PC-3 (cell line): Measurements from ENCODE around the gene TULP3. TPM values are rescaled to one million over a fixed set of nuclear protein-coding genes. Genes with fewer than 3 reads are reported as not detected.

ENCODE experiments used
- ATAC-seq: fragments of 200-7000 bp; cut with Tn5 transposase; 2 replicates; pipeline ENCODE4 v1.9.1; 2020; ENCODE audit warnings: mild to moderate bottlenecking, moderate library complexity
- BruUV-seq: library from RNA; stranded (reverse); fragments of 400-500 nt; replicated peaks from 2 replicates; lab custom pipeline; 2021; lab: Mats Ljungman, UMichigan
- CTCF ChIA-PET: fragments of 300-600 bp; sonication (Branson Sonifier 250); formaldehyde crosslinking; loops from one replicate; lab custom pipeline; 2022; ENCODE audit warnings: antibody characterized with exemption; lab: Charles Lee
- POLR2A ChIA-PET: fragments of 300-600 bp; sonication (Branson Sonifier 250); formaldehyde crosslinking; loops from one replicate; lab custom pipeline; 2022; ENCODE audit warnings: antibody characterized with exemption; ENCODE audit not compliant: unreplicated experiment; lab: Charles Lee
- DNase-seq: peaks from one replicate; pipeline ENCODE4 v3.0.0-alpha.2; 2015
- H2AFZ ChIP-seq: fragments of 300-600 bp; sonication (generic); 2 replicates; pipeline ENCODE4 v1.6.0; 2016; ENCODE audit warnings: antibody characterized with exemption, low read length
- H3F3A ChIP-seq: fragments of 300-600 bp; sonication (generic); one replicate; pipeline ENCODE4 v1.6.0; 2017; ENCODE audit warnings: antibody characterized with exemption, low read length, control low read depth, mild to moderate bottlenecking; ENCODE audit not compliant: unreplicated experiment
- H3K27ac ChIP-seq: fragments of 300-600 bp; sonication (generic); 2 replicates; pipeline ENCODE4 v1.5.1; 2016; ENCODE audit warnings: mild to moderate bottlenecking, low read length
- H3K27me3 ChIP-seq: fragments of 300-600 bp; sonication (generic); 2 replicates; pipeline ENCODE4 v1.6.1; 2016; ENCODE audit warnings: low read length, mixed read lengths
- H3K36me3 ChIP-seq: fragments of 300-600 bp; sonication (generic); 2 replicates; pipeline ENCODE4 v1.6.1; 2016; ENCODE audit warnings: low read depth, mixed run types, low read length, mixed read lengths
- H3K4me1 ChIP-seq: fragments of 300-600 bp; sonication (generic); 2 replicates; pipeline ENCODE4 v1.5.1; 2016; ENCODE audit warnings: low read length; ENCODE audit not compliant: insufficient read depth
- H3K4me2 ChIP-seq: fragments of 300-600 bp; sonication (generic); 2 replicates; pipeline ENCODE4 v1.6.0; 2016; ENCODE audit warnings: low read length
- H3K4me3 ChIP-seq: fragments of 300-600 bp; sonication (generic); 2 replicates; pipeline ENCODE4 v1.5.1; 2016; ENCODE audit warnings: mild to moderate bottlenecking, low read length, mixed read lengths
- H3K79me2 ChIP-seq: fragments of 300-600 bp; sonication (generic); 2 replicates; pipeline ENCODE4 v1.6.1; 2017; ENCODE audit warnings: low read length, mixed read lengths
- H3K9ac ChIP-seq: fragments of 300-600 bp; sonication (generic); 2 replicates; pipeline ENCODE4 v1.6.0; 2016; ENCODE audit warnings: mild to moderate bottlenecking, low read length
- H3K9me2 ChIP-seq: fragments of 300-600 bp; sonication (generic); replicated peaks from 2 replicates; pipeline ENCODE4 v1.6.1; 2016; ENCODE audit warnings: mixed run types, low read length, mixed read lengths
- H3K9me3 ChIP-seq: fragments of 300-600 bp; sonication (generic); 2 replicates; pipeline ENCODE4 v1.6.1; 2016; ENCODE audit warnings: low read length, mixed read lengths
- H4K20me1 ChIP-seq: fragments of 300-600 bp; sonication (generic); 2 replicates; pipeline ENCODE4 v1.6.1; 2016; ENCODE audit warnings: low read length, mixed read lengths
- CTCF ChIP-seq: fragments of 300-600 bp; sonication (generic); conservative IDR thresholded peaks from 2 replicates; pipeline ENCODE4 v1.5.1; 2017; ENCODE audit warnings: antibody characterized with exemption, low read depth, mild to moderate bottlenecking, low read length
- EZH2 ChIP-seq: fragments of 300-600 bp; sonication (generic); IDR thresholded peaks from one replicate; pipeline ENCODE4 v1.6.1; 2017; ENCODE audit warnings: antibody characterized with exemption, mild to moderate bottlenecking, low read length; ENCODE audit not compliant: unreplicated experiment
- EZH2phosphoT487 ChIP-seq: fragments of 300-600 bp; sonication (generic); IDR thresholded peaks from 2 replicates; pipeline ENCODE4 v1.6.1; 2018; ENCODE audit warnings: mild to moderate bottlenecking, antibody characterized with exemption, low read length, borderline replicate concordance
- intact Hi-C: fragments of 100-400 bp; cut with micrococcal nuclease; formaldehyde crosslinking; loops from 2 replicates; pipeline ENCODE4 v1.9.0; 2023
- total RNA-seq: library from RNA; depleted of rRNA; stranded (reverse); fragments of >200 nt; gene quantifications from 2 replicates; pipeline ENCODE4 v1.2.3, GENCODE V29; 2014

TULP3 gene
- total RNA-seq, 1 experiment from 2014 or later = 22.6 TPM

GRCh38 chr12:2904260-2904659, 13.6 kb downstream of the TULP3 start:
- H3K36me3 ChIP-seq = no peaks in the 10 kb centered on the region
- H3K27ac ChIP-seq = no peak overlapping the region
- H4K20me1 ChIP-seq = no peaks in the 10 kb centered on the region
- no peak overlapping the region for H3K4me3 ChIP-seq
- H3K4me1 ChIP-seq = no peaks in the 10 kb centered on the region
- no peaks in the 10 kb centered on the region for H3K9me3 ChIP-seq
- TF ChIP-seq CTCF (no peak), EZH2 (no peak), EZH2phosphoT487 (no peak)
- intact Hi-C loops = no loop called here
- H3K9ac ChIP-seq = no peak overlapping the region
- ATAC-seq = no peak
- no peaks in the 10 kb centered on the region for H3F3A ChIP-seq
- no peaks in the 10 kb centered on the region for H3K27me3 ChIP-seq
- ChIA-PET POLR2A (no interaction called here), CTCF (no interaction called here)
- no peaks in the 10 kb centered on the region for H3K9me2 ChIP-seq
- H3K4me2 ChIP-seq = no peak overlapping the region
- BruUV-seq = no TSS peak
- H3K79me2 ChIP-seq = peaks cover 10% of the 10 kb centered on the region; the same call in 1 of the 2 replicates
- H2AFZ ChIP-seq = no peak overlapping the region
- DNase-seq = no peak

- Histone ChIP-seq H3K9me3 (no peaks in the 10 kb centered on the region), H3K9ac (no peak overlapping the region), H3K4me3 (no peak overlapping the region), H3K79me2 (no peaks in the 10 kb centered on the region), H3F3A (no peaks in the 10 kb centered on the region), H3K4me1 (no peaks in the 10 kb centered on the region), H3K36me3 (no peaks in the 10 kb centered on the region), H3K4me2 (no peak overlapping the region), H2AFZ (no peak overlapping the region), H3K9me2 (no peaks in the 10 kb centered on the region), H3K27me3 (no peaks in the 10 kb centered on the region), H3K27ac (no peak overlapping the region), H4K20me1 (no peaks in the 10 kb centered on the region)
- intact Hi-C loops = no loop called here
- ATAC-seq (no peak), DNase-seq (no peak)
- TF ChIP-seq CTCF = no peak
- no peak for TF ChIP-seq EZH2
- TF ChIP-seq EZH2phosphoT487 = no peak
- CTCF ChIA-PET = no interaction called here
- BruUV-seq = no TSS peak
- POLR2A ChIA-PET = no interaction called here
These were observed 21.5 kb downstream of the TULP3 start for GRCh38 chr12:2912216-2912575.

GRCh38 chr12:2919249-2919648, 28.6 kb downstream of the TULP3 start:
- CTCF ChIA-PET = no interaction called here
- no peaks in the 10 kb centered on the region for H4K20me1 ChIP-seq
- BruUV-seq = no TSS peak
- H3K9me2 ChIP-seq = no peaks in the 10 kb centered on the region
- H3K79me2 ChIP-seq = no peaks in the 10 kb centered on the region
- H3F3A ChIP-seq = no peaks in the 10 kb centered on the region
- TF ChIP-seq CTCF (no peak), EZH2 (no peak), EZH2phosphoT487 (no peak)
- H3K4me3 ChIP-seq = no peak overlapping the region
- H2AFZ ChIP-seq = no peak overlapping the region
- DNase-seq = no peak
- H3K4me1 ChIP-seq = no peaks in the 10 kb centered on the region
- POLR2A ChIA-PET = no interaction called here
- no peak overlapping the region for H3K4me2 ChIP-seq
- H3K9ac ChIP-seq = no peak overlapping the region
- H3K27me3 ChIP-seq = no peaks in the 10 kb centered on the region
- H3K27ac ChIP-seq = no peak overlapping the region
- no peaks in the 10 kb centered on the region for H3K9me3 ChIP-seq
- intact Hi-C loops = no loop called here
- ATAC-seq = no peak
- H3K36me3 ChIP-seq = peaks cover 3% of the 10 kb centered on the region; the same call in 1 of the 2 replicates
